ENCODE results near the gene PDE4B.

The PDE4B gene

DNA sequence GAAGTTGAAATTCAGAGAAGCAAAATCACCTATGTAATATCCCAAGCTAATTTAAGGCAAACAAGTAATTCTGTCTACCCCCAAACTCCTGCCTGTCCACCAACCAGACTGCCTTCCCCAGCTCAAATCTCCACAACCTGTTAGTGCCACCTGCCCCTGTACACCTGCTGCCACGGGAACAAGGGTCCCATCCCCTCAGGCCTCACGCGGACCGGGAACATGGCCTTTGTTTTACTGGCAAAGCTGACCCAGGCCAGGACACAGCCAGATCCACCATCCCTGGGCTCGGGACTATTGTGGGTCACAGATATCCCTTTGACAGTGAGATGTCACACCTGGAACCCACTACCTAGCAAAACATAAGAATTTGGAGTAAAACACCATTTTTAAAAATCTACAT, 601.9 kb downstream of the PDE4B start:
- no peak for DNase-seq (ENCODE audit: extremely low read depth, insufficient read length)
- TF ChIP-seq, protein P1, sequence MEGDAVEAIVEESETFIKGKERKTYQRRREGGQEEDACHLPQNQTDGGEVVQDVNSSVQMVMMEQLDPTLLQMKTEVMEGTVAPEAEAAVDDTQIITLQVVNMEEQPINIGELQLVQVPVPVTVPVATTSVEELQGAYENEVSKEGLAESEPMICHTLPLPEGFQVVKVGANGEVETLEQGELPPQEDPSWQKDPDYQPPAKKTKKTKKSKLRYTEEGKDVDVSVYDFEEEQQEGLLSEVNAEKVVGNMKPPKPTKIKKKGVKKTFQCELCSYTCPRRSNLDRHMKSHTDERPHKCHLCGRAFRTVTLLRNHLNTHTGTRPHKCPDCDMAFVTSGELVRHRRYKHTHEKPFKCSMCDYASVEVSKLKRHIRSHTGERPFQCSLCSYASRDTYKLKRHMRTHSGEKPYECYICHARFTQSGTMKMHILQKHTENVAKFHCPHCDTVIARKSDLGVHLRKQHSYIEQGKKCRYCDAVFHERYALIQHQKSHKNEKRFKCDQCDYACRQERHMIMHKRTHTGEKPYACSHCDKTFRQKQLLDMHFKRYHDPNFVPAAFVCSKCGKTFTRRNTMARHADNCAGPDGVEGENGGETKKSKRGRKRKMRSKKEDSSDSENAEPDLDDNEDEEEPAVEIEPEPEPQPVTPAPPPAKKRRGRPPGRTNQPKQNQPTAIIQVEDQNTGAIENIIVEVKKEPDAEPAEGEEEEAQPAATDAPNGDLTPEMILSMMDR (IDR thresholded peaks at IDR 0.05; ENCODE audit: insufficient read depth, low read length, poor library complexity, severe bottlenecking), result no peak
- H3K36me3 ChIP-seq (ENCODE audit: control insufficient read depth, insufficient read depth, low read length), result no peaks in the 10 kb centered on the region
- no peaks in the 10 kb centered on the region for H3K27me3 ChIP-seq (replicated peaks; ENCODE audit: control insufficient read depth, insufficient read depth, low read length)
- no peak overlapping the region for H3K4me3 ChIP-seq (replicated peaks; ENCODE audit: low read depth, low read length)

DNA sequence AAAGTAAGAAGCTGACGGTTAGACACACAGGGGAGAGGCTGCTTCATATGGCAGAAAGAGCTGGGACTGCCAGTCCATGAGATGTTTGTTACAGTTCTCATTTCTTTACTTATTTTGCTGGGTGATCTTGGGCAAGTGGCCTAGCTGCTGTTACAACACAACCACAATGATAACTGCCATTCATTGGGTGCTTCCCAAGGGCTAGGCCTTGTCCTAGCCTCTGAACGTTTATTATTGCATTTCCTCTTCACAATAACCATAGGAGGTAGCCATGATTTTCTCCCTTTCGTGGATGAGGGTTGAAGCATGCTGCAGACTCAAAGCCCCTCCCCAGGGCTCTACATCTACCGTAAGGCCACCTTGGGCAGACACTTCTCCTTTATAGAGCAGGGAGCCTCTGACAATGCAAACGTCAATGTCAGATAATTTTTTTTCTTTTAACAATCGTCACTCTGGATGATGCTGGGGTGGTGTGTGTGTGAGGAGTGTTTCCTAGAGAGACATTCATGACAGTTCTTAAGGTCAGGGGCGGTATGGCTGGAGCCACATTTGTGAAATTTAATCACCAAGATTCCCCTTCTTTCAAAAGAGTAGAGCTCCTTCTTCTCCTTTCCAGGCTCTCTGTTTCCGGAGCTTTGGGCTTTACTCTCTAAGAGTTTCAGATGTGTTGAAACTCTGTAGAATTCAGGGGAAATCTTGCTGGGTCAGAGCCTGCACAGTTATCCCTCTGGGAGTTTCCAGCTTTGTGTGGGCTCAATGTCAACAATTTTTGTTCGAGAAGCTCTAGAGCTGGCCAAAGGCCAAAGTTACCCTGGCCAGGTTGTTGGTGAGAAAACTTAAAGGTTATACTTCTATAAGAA, 602.7 kb downstream of the PDE4B start:
- H3K27me3 ChIP-seq (replicated peaks; ENCODE audit: control insufficient read depth, insufficient read depth, low read length), result no peaks in the 10 kb centered on the region
- no peaks in the 10 kb centered on the region for H3K36me3 ChIP-seq (ENCODE audit: control insufficient read depth, insufficient read depth, low read length)
- no peak overlapping the region for H3K4me3 ChIP-seq (replicated peaks; ENCODE audit: low read depth, low read length)
- peak; percentile 59 for DNase-seq (ENCODE audit: extremely low read depth, insufficient read length)
- TF ChIP-seq, protein P1 (IDR thresholded peaks at IDR 0.05; ENCODE audit: insufficient read depth, low read length, poor library complexity, severe bottlenecking), result no peak

DNA sequence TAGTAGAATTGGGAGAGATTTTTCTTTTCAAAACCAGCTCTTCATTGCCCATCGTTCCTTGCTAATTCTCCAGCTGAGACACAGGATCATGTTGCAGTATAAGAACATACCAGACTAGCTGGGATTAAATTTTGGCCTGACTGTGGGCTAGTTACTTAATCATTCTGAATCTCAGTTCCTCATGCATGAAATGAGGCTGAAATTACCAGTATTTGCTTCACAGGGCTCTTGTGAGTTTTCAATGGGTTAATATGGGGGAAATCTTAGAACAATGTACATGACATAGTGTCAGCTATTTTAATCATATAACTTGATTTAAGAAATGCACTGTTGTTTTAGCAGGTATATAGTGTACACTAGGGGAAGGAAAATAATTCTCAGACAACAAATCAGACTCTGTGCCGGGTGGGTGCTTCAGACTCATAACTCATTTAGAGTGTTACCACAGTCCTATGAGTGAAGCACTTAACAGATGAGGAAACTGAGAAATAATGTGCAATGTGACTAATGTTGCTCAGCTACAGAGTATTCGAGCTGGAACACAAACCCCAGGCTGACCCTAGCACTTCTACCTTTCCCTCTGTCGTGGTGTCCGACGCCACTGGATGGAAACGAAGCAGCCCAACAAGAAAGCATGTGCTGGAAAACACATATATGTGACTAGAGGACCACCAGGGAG, 603.7 kb downstream of the PDE4B start:
- Histone ChIP-seq H3K27me3 (replicated peaks; ENCODE audit: control insufficient read depth, insufficient read depth, low read length) (no peaks in the 10 kb centered on the region), H3K36me3 (ENCODE audit: control insufficient read depth, insufficient read depth, low read length) (no peaks in the 10 kb centered on the region), H3K4me3 (replicated peaks; ENCODE audit: low read depth, low read length) (no peak overlapping the region)
- TF ChIP-seq, protein P1 (IDR thresholded peaks at IDR 0.05; ENCODE audit: insufficient read depth, low read length, poor library complexity, severe bottlenecking), result no peak
- DNase-seq (ENCODE audit: extremely low read depth, insufficient read length), result peak; percentile 67

DNA sequence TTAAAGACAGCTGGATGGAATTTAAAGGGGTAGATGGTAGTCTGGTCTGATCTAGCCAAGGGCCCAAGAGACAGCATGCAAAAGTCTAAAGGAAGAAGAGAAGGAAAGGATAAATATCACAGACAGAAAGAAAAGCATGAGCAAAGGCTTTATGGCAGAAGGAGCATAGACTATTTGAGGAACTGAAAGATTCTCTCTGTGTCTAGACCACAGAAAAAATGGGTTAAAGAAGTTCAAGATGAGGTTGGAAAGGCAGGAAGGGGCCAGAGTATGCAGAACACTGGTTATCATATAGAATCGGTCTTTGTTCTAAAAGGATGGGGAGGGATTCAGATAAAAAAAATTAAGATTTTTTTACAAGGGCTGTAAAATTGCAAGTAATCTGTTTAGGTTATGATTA, 604.5 kb downstream of the PDE4B start:
- H3K4me3 ChIP-seq (replicated peaks; ENCODE audit: low read depth, low read length), result no peak overlapping the region
- no peaks in the 10 kb centered on the region for H3K36me3 ChIP-seq (ENCODE audit: control insufficient read depth, insufficient read depth, low read length)
- TF ChIP-seq, protein P1 (IDR thresholded peaks at IDR 0.05; ENCODE audit: insufficient read depth, low read length, poor library complexity, severe bottlenecking), result no peak
- DNase-seq (ENCODE audit: extremely low read depth, insufficient read length), result no peak
- no peaks in the 10 kb centered on the region for H3K27me3 ChIP-seq (replicated peaks; ENCODE audit: control insufficient read depth, insufficient read depth, low read length)

DNA sequence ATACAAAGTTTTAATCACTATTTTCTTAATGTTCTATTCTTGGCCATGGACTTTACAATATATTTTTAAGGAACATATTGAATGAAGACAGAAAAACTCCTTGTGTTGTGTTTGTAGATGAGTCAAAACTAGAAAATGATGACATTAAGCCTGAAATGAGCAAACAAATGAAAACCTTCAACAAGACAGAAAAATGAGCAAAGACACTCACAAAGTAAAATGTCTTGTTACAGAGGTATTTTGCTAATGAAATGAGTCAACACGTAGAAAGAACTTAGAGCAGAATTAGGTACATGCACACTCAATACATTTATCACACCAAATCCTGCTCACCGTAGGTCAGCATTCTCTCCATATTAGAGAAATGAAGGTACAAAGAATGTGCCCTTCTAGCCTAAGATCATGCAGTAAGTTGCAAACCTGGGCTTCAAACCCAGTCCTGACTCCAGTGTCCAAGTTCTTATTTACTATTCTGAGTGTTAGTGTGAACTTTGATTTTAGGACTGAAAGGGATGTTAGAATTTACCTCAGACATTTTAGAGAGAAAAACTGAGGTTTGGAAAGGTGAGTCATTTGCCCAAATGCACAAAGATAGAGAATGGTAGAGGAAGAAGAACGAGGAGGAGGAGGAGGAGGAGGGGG, 607.3 kb downstream of the PDE4B start:
- peak; percentile 75 for DNase-seq (ENCODE audit: extremely low read depth, insufficient read length)
- no peak overlapping the region for H3K4me3 ChIP-seq (replicated peaks; ENCODE audit: low read depth, low read length)
- H3K36me3 ChIP-seq (ENCODE audit: control insufficient read depth, insufficient read depth, low read length), result no peaks in the 10 kb centered on the region
- TF ChIP-seq, protein P1 (IDR thresholded peaks at IDR 0.05; ENCODE audit: insufficient read depth, low read length, poor library complexity, severe bottlenecking), result no peak
- no peaks in the 10 kb centered on the region for H3K27me3 ChIP-seq (replicated peaks; ENCODE audit: control insufficient read depth, insufficient read depth, low read length)
